G401.6 (cell line): ENCODE data around the gene GLRA3.

Experiments
- FAIRE-seq: peaks from 2 replicates; lab custom pipeline; 2012; peaks lifted over from hg19 to GRCh38; lab: Jason Lieb, UNC

Gene GLRA3

GRCh38 chr4:174592985-174593335, 236.1 kb downstream of the GLRA3 start:
- no peak for FAIRE-seq

- no peak for FAIRE-seq
These were observed 236.6 kb downstream of the GLRA3 start for GRCh38 chr4:174592256-174592984.

GRCh38 chr4:174591243-174592021, 237.6 kb downstream of the GLRA3 start:
- no peak for FAIRE-seq

GRCh38 chr4:174590336-174590735, 238.7 kb downstream of the GLRA3 start:
- no peak for FAIRE-seq
